ENCODE measurements around the gene RESP18.
"Not testable (repeated sequence)": the region's sequence is repeated elsewhere in the genome, so short reads cannot be mapped to it uniquely, and the experiment has no call there.

RESP18 gene

DNA sequence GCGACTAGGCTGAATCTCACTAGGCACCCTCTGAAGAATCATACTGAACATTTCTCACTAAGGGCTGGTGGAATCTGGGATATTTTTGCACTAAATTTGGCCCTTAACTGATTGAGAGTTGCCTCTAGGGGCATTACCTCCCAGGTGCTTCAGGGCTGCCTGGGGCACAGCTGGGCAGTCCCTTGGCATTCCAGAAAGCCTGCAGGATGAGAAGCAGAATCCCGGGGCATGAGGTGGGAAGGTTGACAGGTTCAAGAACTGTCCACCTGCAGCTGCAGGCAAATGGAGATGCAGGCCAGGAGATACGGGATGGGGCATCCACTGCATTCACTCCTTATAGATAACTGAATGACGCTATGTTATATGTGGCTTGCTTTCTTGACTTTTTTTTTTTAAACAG lies 7.4 kb downstream of the RESP18 start:
- no peak for DNase-seq

GRCh38 chr2:219323434-219323833 lies 9.1 kb downstream of the RESP18 start:
- DNase-seq, result no peak

- DNase-seq, result no peak
Measured at GRCh38 chr2:219314804-219315468, 17.6 kb downstream of the RESP18 start.

GRCh38 chr2:219312683-219313263 lies 19.8 kb downstream of the RESP18 start:
- not testable (repeated sequence) for DNase-seq

- peak; percentile 86 to 94 for DNase-seq
Measured at GRCh38 chr2:219309278-219309677, 23.3 kb downstream of the RESP18 start, which contains the start of gene PTPRN. TSS of gene PTPRN (minus strand) at chr2:219309401. CDS start at chr2:219309332, 69 bp downstream.

- peak; percentile 38 to 64 for DNase-seq
Measured at GRCh38 chr2:219308142-219309101, 24.1 kb downstream of the RESP18 start.

GRCh38 chr2:219306047-219306446 lies 26.5 kb downstream of the RESP18 start:
- no peak for DNase-seq

DNA sequence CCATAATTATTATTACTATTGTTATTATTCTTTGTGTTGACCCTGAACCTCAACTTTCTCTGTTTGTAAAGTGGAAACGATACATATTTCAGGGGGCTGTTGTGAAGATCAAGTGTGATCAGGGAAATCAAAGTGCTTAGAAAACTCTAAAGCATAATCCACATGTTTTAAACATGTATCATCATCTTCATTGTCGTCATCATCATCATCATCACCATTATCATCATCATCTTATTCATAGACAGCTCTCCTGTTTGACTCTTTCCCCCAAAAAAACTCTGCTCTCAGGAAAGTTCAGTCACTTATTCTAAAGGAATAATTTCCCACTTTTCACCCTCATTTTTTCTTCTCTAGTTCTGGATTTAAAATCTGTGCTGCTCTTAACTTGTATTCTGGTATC lies 28.3 kb downstream of the RESP18 start:
- DNase-seq, result no peak

DNA sequence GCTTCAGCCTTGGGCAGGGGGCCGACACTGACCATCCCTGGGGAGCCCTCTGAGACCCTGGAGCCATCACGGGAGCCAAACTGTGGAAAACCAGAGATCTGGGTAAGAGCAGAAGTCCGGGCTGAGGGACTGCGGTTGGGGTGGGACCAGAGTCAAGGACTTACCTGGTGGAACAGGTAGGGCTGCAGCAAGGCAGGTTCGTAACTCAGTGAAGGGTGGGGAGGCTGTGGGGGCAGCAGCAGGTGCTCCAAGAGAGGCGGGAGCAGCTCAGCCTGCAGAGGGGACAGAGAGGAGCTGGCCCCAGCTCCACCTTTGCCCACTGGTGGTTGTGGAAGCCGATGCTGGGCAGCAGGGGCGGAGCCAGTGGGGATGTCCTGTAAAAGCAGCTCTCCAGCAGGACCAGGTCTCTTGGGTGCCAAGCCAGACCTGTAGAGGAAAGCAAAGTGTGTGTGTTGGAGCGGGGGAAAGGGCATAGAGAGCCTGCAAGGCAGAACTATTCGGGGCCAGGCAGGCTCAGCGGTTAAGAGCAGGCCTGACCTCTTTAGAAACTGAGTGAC lies 30.1 kb downstream of the RESP18 start:
- no peak for DNase-seq

GRCh38 chr2:219300022-219300421 lies 32.5 kb downstream of the RESP18 start:
- no peak for DNase-seq

GRCh38 chr2:219299372-219299760 lies 33.2 kb downstream of the RESP18 start:
- no peak for DNase-seq

GRCh38 chr2:219298759-219299371 lies 33.7 kb downstream of the RESP18 start:
- DNase-seq, result peak; percentile 50 to 54

- no peak for DNase-seq
Measured at GRCh38 chr2:219297766-219298456, 34.6 kb downstream of the RESP18 start.

GRCh38 chr2:219296631-219297391 lies 35.7 kb downstream of the RESP18 start:
- DNase-seq, result no peak

GRCh38 chr2:219296142-219296541 lies 36.4 kb downstream of the RESP18 start:
- no peak for DNase-seq

DNA sequence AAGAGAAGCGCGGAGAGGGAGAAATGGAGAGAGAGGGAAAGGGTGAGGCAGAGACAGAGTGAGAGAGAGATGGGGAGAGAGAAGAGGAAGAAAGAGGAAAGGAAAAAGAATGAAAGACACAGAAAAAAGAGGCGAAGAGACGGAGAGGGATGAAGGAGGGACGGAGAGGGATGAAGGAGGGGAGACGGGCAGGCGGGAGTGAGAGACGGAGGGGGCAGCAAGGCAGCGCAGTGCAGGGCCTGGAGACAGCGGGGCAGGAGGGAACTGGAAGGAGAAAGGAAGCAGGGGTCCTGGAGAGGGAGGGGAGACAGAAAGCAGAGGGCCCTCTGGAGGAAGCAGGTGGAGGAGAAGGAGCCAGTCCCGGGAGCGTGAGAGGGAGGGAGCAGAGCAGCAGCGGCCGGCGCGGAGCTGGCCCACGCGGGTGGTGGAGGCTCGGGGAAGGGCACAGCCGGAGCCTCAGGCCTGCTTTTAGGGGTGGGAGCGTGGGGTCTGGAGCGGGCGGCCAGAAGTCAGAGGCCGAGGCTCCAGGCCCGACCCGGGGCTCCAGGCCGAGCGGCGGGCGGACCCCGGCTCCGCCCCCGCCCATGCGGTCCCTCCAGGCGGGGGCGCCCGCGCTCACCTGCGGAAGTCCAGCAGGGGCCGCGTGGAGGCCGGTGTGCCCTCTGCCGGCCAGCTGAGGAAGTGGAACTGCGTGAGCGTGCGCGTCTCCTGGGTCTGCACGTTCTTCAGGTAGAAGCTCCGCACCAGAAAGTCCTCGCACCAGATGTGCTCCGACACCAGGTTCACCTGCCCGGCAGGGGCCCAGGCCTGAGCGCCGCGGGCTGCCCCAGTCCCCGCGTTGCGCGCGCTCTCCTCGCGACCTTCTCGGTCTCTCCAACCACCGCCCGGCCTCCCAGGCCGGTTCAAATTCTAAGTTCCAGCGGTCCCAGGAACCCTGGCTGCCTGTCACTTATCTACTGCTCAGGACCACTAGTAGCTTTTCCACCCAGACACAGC lies 37.9 kb downstream of the RESP18 start:
- DNase-seq, result no peak

- DNase-seq, result no peak
Measured at GRCh38 chr2:219293736-219294231, 38.8 kb downstream of the RESP18 start.

DNA sequence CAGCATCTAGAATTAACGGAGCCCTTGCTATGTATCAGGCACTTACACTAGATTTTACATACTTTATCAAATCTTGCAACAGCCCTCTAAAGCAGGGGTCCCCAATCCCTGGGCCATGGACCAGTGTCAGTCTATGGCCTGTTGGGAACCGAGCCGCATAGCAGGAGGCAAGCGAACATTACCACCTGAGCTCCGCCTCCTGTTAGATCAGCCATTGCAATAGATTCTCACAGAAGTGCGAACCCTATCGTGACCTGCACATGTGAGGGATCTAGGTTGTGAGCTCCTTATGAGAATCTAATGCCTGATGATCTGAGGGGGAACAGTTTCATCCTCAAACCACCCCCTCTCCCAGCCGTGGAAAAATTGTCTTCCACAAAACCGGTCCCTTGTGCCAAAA lies 39.9 kb downstream of the RESP18 start:
- no peak for DNase-seq

DNA sequence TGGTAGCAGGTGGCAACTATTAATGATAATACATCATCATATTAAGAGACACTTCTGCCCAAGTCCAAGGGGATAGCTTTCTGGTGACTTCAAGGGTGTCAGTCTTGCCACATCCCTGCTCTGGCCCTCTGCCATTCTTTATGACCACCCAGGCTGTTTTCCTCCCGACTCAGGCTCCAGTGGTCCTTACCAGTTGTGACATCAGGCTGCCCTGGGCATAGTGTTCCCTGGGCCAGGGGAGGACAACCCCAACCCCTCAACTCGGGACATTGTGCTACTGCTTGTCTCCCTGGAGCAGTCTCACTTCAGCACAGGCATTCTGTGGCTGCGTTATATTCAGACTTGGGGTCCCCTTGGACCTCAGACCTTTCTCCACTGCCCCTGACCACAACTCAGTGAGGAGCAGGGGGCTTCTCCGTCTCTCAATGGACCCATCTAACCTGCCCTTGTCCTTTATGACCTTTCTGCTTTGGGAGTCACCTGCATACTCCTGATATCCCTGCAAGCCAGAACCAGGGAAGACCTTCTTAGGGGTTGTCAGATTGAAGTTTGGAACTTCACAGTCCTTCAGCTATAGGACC lies 40.5 kb downstream of the RESP18 start:
- DNase-seq, result no peak

DNA sequence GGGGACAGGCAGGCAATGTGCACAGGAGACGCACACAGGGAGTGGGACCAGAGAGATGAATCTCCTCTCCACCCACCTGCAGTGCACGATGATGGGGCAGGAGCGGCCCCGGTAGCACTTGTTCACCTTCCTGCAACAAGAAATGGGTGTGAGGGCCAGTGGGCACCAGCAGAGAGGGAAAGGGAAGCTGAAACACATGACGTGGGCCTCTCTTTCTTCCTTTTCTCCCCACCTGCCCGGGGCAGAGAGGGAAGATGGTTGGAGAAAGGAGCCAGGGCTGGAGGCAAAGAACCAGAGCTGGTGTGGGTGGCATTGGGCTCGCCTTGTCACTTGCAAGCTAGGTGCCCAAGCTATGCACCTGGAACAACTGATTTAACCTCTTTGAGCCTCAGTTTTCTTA lies 41.1 kb downstream of the RESP18 start:
- DNase-seq, result no peak

All from SHP77 (cell line).